GM12892 (cell line): ENCODE data around the gene ANP32D.
"Not testable (repeated sequence)": the region's sequence is repeated elsewhere in the genome, so short reads cannot be mapped to it uniquely, and the experiment has no call there.

ENCODE experiments used
- POLR2A ChIP-seq: IDR thresholded peaks from 2 replicates; pipeline ENCODE4 v1.6.1; 2011; ENCODE audit warnings: low read depth, low read length, control low read depth
- POLR2AphosphoS5 ChIP-seq: IDR thresholded peaks from 2 replicates; pipeline ENCODE4 v1.6.1; 2011; ENCODE audit warnings: low read depth, low read length, control low read depth
- TAF1 ChIP-seq: IDR thresholded peaks from 2 replicates; pipeline ENCODE4 v1.6.1; 2011; ENCODE audit warnings: low read depth, mild to moderate bottlenecking, control low read depth, low read length, borderline replicate concordance

GRCh38 chr12:48506836-48507235, 34.5 kb downstream of the ANP32D start:
- not testable (repeated sequence) for TF ChIP-seq POLR2A, TAF1, POLR2AphosphoS5
